ENCODE measurements around the gene EMX2.

Gene EMX2

GRCh38 chr10:117504562-117504961 is 38.0 kb upstream of the EMX2 start:
- TF ChIP-seq EGR1 (IDR thresholded peaks at IDR 0.05) (no peak), FOXM1 (IDR thresholded peaks at IDR 0.05; ENCODE audit: borderline replicate concordance, low read depth) (no peak), CEBPB (IDR thresholded peaks at IDR 0.05) (no peak), RAD21 (IDR thresholded peaks at IDR 0.05; ENCODE audit: low read depth) (no peak), REST (IDR thresholded peaks at IDR 0.05; ENCODE audit: low read depth) (no peak)

- TF ChIP-seq YY1 (IDR thresholded peaks at IDR 0.05; ENCODE audit: low read depth): no peak
- TF ChIP-seq CREB1 (IDR thresholded peaks at IDR 0.05; ENCODE audit: low read depth): no peak
- TF ChIP-seq EP300 (IDR thresholded peaks at IDR 0.05; ENCODE audit: borderline replicate concordance): no peak
- no peak for TF ChIP-seq REST (IDR thresholded peaks at IDR 0.05; ENCODE audit: low read depth)
- TF ChIP-seq ZBTB7A (IDR thresholded peaks at IDR 0.05; ENCODE audit: low read depth): no peak
- no peak for TF ChIP-seq TEAD4 (IDR thresholded peaks at IDR 0.05)
- TF ChIP-seq RAD21 (IDR thresholded peaks at IDR 0.05; ENCODE audit: low read depth): no peak
- no peak for TF ChIP-seq TCF12 (IDR thresholded peaks at IDR 0.05; ENCODE audit: low read depth)
- no peak for TF ChIP-seq NFIC (IDR thresholded peaks at IDR 0.05)
- no peak for TF ChIP-seq TAF1 (IDR thresholded peaks at IDR 0.05; ENCODE audit: low read depth)
These were observed 33.0 kb upstream of the EMX2 start for GRCh38 chr10:117509573-117509972.

GRCh38 chr10:117511601-117512390 is 30.8 kb upstream of the EMX2 start:
- no peak for TF ChIP-seq RAD21 (IDR thresholded peaks at IDR 0.05; ENCODE audit: low read depth)
- TF ChIP-seq TEAD4 (IDR thresholded peaks at IDR 0.05): no peak
- TF ChIP-seq FOXM1 (IDR thresholded peaks at IDR 0.05; ENCODE audit: borderline replicate concordance, low read depth): no peak
- no peak for TF ChIP-seq TAF1 (IDR thresholded peaks at IDR 0.05; ENCODE audit: low read depth)
- TF ChIP-seq TCF12 (IDR thresholded peaks at IDR 0.05; ENCODE audit: low read depth): no peak
- TF ChIP-seq REST (IDR thresholded peaks at IDR 0.05; ENCODE audit: low read depth): no peak

- TF ChIP-seq FOXM1 (IDR thresholded peaks at IDR 0.05; ENCODE audit: borderline replicate concordance, low read depth) (no peak), EGR1 (IDR thresholded peaks at IDR 0.05) (no peak), RAD21 (IDR thresholded peaks at IDR 0.05; ENCODE audit: low read depth) (no peak), NFIC (IDR thresholded peaks at IDR 0.05) (no peak), CEBPB (IDR thresholded peaks at IDR 0.05) (no peak), TAF1 (IDR thresholded peaks at IDR 0.05; ENCODE audit: low read depth) (no peak), TEAD4 (IDR thresholded peaks at IDR 0.05) (no peak), REST (IDR thresholded peaks at IDR 0.05; ENCODE audit: low read depth) (no peak), MAX (IDR thresholded peaks at IDR 0.05) (no peak), CREB1 (IDR thresholded peaks at IDR 0.05; ENCODE audit: low read depth) (no peak)
These were observed 27.6 kb upstream of the EMX2 start for GRCh38 chr10:117514971-117515370.
